SKM-1 (cell line): ENCODE measurements around the gene TMX3.

Experiments used
- DNase-seq: peaks from one replicate; lab custom pipeline; 2025; ENCODE audit not compliant: unreplicated experiment; lab: John Stamatoyannopoulos, UW

TMX3 gene, protein sequence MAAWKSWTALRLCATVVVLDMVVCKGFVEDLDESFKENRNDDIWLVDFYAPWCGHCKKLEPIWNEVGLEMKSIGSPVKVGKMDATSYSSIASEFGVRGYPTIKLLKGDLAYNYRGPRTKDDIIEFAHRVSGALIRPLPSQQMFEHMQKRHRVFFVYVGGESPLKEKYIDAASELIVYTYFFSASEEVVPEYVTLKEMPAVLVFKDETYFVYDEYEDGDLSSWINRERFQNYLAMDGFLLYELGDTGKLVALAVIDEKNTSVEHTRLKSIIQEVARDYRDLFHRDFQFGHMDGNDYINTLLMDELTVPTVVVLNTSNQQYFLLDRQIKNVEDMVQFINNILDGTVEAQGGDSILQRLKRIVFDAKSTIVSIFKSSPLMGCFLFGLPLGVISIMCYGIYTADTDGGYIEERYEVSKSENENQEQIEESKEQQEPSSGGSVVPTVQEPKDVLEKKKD

GRCh38 chr18:68714712-68715496, at the start of gene TMX3:
TSS of gene TMX3 (minus strand) at chr18:68715108. CDS start at chr18:68714981, 127 bp downstream.
- peak; percentile 79 for DNase-seq

- DNase-seq: no peak
Observed at GRCh38 chr18:68764016-68764415, 49.1 kb upstream of the TMX3 start.

- no peak for DNase-seq
Observed at GRCh38 chr18:68763083-68763482, 48.2 kb upstream of the TMX3 start.

DNA sequence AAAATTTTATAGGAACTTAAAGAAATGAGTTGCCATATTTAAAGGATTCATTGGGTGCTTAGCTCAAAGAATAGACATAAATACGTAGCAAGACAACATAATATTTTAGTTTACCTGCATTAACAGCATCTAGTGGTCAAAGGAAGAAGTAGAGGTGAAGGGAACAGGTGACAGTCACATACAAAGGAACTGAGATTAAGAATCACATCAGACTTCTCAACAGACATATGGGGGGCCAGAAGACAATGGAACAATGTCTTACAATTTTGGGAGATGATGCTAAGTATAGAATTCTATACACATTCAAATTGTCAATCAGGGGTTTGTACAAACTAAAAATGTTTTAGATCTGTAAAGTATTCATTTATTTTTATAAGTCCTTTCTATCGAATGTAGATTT, 44.4 kb upstream of the TMX3 start:
- no peak for DNase-seq

GRCh38 chr18:68757126-68757525, 42.2 kb upstream of the TMX3 start:
- DNase-seq: no peak

GRCh38 chr18:68742206-68742605, 27.3 kb upstream of the TMX3 start:
- DNase-seq: no peak

GRCh38 chr18:68740966-68741365, 26.1 kb upstream of the TMX3 start:
- DNase-seq: no peak

DNA sequence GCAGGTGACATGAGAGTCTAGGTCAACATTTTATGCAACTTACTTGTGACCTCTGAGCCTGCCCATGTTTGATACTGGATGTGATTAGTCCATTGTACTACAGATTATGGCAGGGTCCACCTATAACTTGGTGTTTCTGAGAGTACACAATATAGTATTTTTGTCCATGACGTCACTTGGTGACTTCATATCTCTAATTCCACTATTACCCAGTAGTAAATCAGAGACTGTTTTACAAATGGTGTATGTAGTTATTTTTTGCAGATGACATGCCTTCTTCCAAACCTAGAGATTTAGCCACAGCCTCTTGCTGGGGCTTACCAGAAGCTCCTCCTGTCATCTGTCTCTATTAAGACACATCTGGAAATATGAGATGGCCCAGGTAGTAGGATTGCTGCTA, 24.6 kb upstream of the TMX3 start:
- DNase-seq: no peak

- DNase-seq: no peak
Observed at GRCh38 chr18:68738564-68738963, 23.7 kb upstream of the TMX3 start.

GRCh38 chr18:68735483-68736343, 20.8 kb upstream of the TMX3 start:
- DNase-seq: peak; percentile 15

- no peak for DNase-seq
Observed at GRCh38 chr18:68734308-68734707, 19.4 kb upstream of the TMX3 start.

GRCh38 chr18:68733707-68734106, 18.8 kb upstream of the TMX3 start:
- no peak for DNase-seq

GRCh38 chr18:68728081-68728700, 13.3 kb upstream of the TMX3 start:
- DNase-seq: peak; percentile 50

DNA sequence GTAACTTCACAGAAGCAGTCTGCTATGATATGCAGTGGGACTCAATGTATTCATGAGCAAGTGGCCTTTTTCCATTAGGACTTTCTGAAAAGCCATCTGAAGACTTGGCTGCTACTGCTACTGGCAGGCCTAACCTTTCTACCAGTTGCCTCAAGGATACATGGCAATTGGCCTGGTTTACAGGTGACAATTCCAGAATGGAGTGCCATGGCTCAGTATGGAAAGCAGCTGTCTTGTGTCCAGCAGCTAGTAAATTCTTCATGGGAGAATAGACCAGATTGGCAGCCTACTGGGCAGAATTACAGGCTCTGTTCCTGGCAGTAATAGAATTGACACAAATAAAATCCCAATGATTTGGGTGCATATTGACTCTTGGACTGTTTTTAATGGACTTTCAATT, 12.6 kb upstream of the TMX3 start:
- no peak for DNase-seq

GRCh38 chr18:68725346-68725745, 10.4 kb upstream of the TMX3 start:
- DNase-seq: no peak

- DNase-seq: no peak
Observed at GRCh38 chr18:68724021-68724420, 9.1 kb upstream of the TMX3 start.

GRCh38 chr18:68723539-68723938, 8.6 kb upstream of the TMX3 start:
- DNase-seq: no peak

- DNase-seq: no peak
Observed at GRCh38 chr18:68722821-68723220, 7.9 kb upstream of the TMX3 start.

DNA sequence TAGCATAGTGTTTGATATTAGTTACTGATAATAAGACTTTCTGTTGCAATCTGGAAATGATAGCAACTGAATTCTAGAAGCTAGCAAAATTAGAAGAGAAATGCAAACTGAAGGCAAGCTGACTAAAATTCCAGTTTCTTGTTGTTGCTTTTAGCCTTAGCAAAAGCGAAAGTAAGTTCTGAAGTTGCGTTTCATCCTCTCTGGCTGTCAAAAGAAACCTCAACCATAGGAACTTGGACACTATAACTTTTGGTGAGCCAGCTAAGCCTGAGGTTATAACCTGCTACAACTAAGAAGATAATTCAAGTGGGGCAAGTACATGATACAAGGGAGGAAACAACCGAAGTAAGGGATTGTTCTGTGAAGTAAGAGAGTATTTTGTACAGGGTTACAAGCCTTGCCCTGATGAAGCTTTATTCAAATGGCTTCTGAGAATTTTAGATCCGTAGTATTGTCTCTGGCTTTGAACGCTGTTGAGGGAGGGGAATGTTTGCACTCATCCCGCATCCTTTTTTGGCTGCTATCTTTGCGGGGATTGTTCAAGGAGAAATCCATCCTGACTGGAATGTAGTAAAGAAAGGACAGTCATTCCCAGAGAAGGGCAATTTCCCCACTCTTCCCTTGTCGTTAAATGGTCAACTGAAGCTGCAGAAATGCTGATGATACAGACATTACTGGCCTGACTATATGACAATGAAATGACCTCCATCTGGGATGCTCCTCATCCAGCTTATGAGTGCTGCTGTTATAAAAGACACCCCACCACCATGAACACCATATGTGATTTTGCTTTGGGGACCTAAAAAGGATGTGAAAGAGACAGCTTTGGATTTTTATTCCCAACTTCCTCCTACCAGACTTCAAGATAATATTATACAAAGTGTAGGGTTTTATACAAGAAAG, 7.0 kb upstream of the TMX3 start:
- DNase-seq: no peak

DNA sequence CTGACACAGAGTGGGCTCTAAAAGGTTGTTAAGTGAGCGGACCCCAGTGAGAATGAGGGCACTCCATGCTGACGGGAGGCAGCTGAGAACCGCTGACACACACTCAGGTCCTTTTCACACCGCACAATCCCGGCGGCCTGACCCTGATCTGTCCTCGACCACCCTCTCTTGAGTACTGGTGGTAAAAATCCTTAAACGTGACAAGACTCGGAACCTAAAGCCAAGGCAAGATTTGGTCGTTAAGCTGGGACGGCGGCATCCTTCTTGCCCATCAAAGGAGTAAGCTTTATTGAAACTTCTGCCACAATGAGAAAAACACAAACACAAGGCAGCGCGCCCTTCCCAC, 569 bp downstream of the TMX3 start:
- no peak for DNase-seq
